SJCRH30 (cell line): ENCODE measurements around the gene CRYBA4. TPM values are rescaled to one million over a fixed set of nuclear protein-coding genes. Genes with fewer than 3 reads are reported as not detected.

Experiments
- DNase-seq, 2 experiments: peaks; one replicate each; pipeline ENCODE4 v3.0.0-alpha.2; 2015 to 2020
- H3K27ac ChIP-seq: fragments of 250-450 bp; sonication (Bioruptor Pico); 2 replicates; pipeline ENCODE4 v1.5.1; 2020; ENCODE audit warnings: mild to moderate bottlenecking, moderate library complexity
- H3K27me3 ChIP-seq: fragments of 250-450 bp; sonication (Bioruptor Pico); 2 replicates; pipeline ENCODE4 v1.5.1; 2020; ENCODE audit warnings: mild to moderate bottlenecking, moderate library complexity
- H3K36me3 ChIP-seq: fragments of 250-450 bp; sonication (Bioruptor Pico); 2 replicates; pipeline ENCODE4 v1.5.1; 2020; ENCODE audit warnings: mild to moderate bottlenecking, moderate library complexity
- H3K4me1 ChIP-seq: fragments of 250-450 bp; sonication (Bioruptor Pico); 2 replicates; pipeline ENCODE4 v1.5.1; 2020; ENCODE audit warnings: mild to moderate bottlenecking, moderate library complexity
- H3K4me3 ChIP-seq: fragments of 250-450 bp; sonication (Bioruptor Pico); 2 replicates; pipeline ENCODE4 v1.5.1; 2020; ENCODE audit warnings: mild to moderate bottlenecking, moderate library complexity
- H3K9me3 ChIP-seq: fragments of 250-450 bp; sonication (Bioruptor Pico); replicated peaks from 2 replicates; pipeline ENCODE4 v1.5.1; 2020; ENCODE audit warnings: mild to moderate bottlenecking, moderate library complexity
- total RNA-seq: library from RNA; depleted of rRNA; stranded (reverse); fragments of >200 nt; shearing (Covaris generic); gene quantifications from 2 replicates; pipeline ENCODE4 v1.2.3, GENCODE V29; 2014; rRNA removed

CRYBA4 gene
- total RNA-seq, result 0.22 TPM in 1 of 2 replicates, not detected in the other

DNA sequence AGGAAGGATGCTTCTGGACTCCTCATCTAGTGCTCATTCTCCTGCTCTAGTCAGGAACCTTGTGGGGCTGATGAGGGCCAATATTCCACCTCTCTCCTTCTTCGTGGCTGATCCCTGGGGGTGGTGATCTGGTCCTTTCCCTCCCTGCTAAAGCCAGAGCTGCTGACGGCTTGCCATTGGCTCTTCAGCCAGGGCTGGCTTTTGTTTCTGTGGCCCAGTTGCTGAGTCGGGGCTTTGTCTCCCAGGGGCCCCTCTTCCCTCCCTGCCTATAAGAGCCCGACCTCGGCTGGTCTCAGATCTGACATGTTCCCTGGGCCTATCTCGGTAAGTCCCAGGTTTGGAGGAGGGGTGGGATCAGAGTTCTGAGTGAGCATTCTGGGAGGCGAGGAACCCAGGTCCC lies at the start of gene CRYBA4:
TSS of gene CRYBA4 (plus strand) at position 301 of the 400 bp plus-strand sequence. CDS start 634 bp downstream, outside the sequence.
- Histone ChIP-seq H3K36me3 (no peaks in the 10 kb centered on the region), H3K27me3 (peaks cover 6% of the 10 kb centered on the region), H3K4me3 (no peak within 1 kb of the TSS), H3K9me3 (no peaks in the 10 kb centered on the region), H3K27ac (no peak within 1 kb of the TSS), H3K4me1 (peaks cover 8% of the 10 kb centered on the region)
- no peak for DNase-seq

DNA sequence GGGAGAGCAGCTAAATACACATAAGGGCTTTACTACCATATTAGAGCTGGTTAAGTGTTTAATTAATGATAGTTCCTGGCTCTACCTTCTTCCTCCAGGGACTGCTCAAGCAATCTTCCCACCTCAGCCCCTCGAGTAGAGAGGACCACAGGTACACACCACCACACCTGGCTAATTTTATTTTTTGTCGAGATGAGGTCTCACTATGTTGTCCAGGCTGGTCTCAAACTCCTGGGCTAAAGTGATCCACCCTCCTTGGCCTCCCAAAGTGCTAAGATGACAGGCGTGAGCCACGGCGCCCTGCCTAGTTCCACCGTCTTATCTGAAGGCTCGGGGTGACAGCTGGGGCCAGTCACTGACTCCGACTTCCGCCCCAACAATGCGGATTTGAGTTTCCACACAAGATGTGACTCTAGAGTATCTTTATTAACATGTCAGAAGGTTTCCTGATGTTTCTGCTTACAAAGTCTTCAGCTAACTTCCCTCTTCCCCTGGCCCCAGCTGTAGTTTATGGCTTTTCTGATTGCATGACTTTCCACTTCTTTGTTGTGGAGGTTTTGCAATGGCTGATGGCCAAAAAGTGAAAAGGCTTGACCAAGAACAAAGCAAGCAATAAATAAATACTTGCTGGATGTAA lies 48.6 kb upstream of the CRYBA4 start:
- Histone ChIP-seq H3K27me3 (no peaks in the 10 kb centered on the region), H3K36me3 (no peaks in the 10 kb centered on the region), H3K9me3 (no peaks in the 10 kb centered on the region), H3K4me1 (no peaks in the 10 kb centered on the region), H3K4me3 (no peak overlapping the region), H3K27ac (no peak overlapping the region)
- DNase-seq, result no peak

DNA sequence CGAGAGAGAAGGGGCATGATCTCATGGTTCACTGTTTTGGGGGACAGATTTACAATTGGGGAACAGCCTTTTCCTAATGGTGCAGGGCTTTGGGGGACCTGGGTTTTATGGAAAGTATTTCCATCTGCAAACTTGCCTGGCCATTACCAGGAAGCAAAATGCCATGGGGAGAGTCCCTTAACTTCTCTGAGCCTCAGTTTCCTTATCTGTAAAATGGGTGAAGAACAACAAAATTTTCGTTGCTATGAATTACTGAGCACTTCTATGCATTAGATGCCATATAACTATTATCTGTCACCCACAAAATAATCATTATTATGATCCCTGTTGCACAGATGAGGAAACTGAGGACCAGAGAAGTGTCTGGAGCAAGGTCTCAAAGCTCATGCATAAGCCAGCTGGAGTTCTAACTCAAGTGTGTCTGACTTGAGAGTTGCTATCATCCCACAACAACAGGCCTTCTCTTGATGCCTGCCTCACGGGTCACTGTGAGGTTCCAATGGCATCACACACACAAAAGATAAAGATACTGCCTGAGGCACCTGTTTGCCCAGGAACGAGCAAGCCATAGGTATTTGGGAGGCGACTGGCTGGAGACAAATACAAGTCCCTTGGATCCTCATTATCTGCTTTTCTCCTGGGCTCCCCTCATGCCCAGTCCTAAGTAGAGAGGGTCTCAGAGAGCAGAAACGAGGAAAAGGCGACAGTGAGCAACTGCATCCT lies 47.6 kb upstream of the CRYBA4 start:
- H3K4me1 ChIP-seq, result no peaks in the 10 kb centered on the region
- no peak for DNase-seq
- H3K27me3 ChIP-seq, result no peaks in the 10 kb centered on the region
- H3K36me3 ChIP-seq, result no peaks in the 10 kb centered on the region
- H3K9me3 ChIP-seq, result no peaks in the 10 kb centered on the region
- no peak overlapping the region for H3K27ac ChIP-seq
- no peak overlapping the region for H3K4me3 ChIP-seq

- no peaks in the 10 kb centered on the region for H3K27me3 ChIP-seq
- no peak for DNase-seq
- H3K4me1 ChIP-seq, result no peaks in the 10 kb centered on the region
- no peaks in the 10 kb centered on the region for H3K9me3 ChIP-seq
- H3K4me3 ChIP-seq, result no peak overlapping the region
- no peak overlapping the region for H3K27ac ChIP-seq
- peaks cover under 1% of the 10 kb centered on the region; the same call in 1 of the 2 replicates for H3K36me3 ChIP-seq
These were observed 45.6 kb upstream of the CRYBA4 start for GRCh38 chr22:26576026-26576680.

- Histone ChIP-seq H3K9me3 (no peaks in the 10 kb centered on the region), H3K36me3 (peaks cover 3% of the 10 kb centered on the region; the same call in 1 of the 2 replicates), H3K27me3 (no peaks in the 10 kb centered on the region), H3K27ac (no peak overlapping the region), H3K4me3 (no peak overlapping the region), H3K4me1 (no peaks in the 10 kb centered on the region)
- DNase-seq, result no peak
These were observed 44.7 kb upstream of the CRYBA4 start for GRCh38 chr22:26577081-26577480.

GRCh38 chr22:26579331-26579886 lies 42.4 kb upstream of the CRYBA4 start:
- Histone ChIP-seq H3K4me1 (no peaks in the 10 kb centered on the region), H3K4me3 (no peak overlapping the region), H3K27me3 (no peaks in the 10 kb centered on the region), H3K27ac (no peak overlapping the region), H3K9me3 (no peaks in the 10 kb centered on the region), H3K36me3 (peaks cover 3% of the 10 kb centered on the region; the same call in 1 of the 2 replicates)
- DNase-seq, result no peak

DNA sequence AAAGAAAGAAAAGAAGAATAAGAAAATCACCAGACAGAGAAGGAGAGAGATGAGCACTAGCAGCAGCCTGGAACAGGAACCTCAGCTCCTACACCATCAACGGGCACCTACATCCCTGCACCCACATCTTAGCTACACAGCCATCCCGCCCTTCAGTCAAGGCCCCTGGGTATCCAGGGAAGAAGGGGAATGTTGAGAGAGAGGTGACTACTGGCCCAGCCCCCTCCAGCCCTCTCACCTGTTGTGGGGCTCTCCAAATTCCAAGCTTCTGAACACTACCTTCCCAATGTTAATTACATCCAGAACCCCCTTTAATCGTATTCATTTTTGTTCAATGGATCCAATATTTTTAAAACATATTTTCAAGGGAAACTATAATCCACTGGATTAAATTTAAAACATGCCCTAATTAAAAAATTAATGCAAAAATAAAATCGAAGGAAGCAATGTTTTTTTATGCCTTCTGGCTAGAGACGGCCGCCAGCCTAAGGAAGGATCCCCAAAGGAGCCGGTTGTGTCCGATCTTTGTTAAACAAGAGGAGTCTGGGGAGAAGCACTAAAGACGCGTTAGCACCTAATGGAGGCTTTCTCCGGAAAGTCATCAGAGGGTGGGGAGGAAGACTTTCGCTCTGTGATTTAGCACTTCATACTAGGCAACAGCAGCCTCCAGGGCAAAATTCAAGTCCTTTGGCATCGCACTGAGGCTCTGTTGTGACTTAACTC lies 41.4 kb upstream of the CRYBA4 start:
- H3K27me3 ChIP-seq, result no peaks in the 10 kb centered on the region
- no peak overlapping the region for H3K27ac ChIP-seq
- peaks cover 7% of the 10 kb centered on the region for H3K4me1 ChIP-seq
- peaks cover 3% of the 10 kb centered on the region; the same call in 1 of the 2 replicates for H3K36me3 ChIP-seq
- no peaks in the 10 kb centered on the region for H3K9me3 ChIP-seq
- H3K4me3 ChIP-seq, result no peak overlapping the region
- DNase-seq, result no peak

- H3K27ac ChIP-seq, result no peak overlapping the region
- no peaks in the 10 kb centered on the region for H3K9me3 ChIP-seq
- DNase-seq, result no peak
- no peaks in the 10 kb centered on the region for H3K27me3 ChIP-seq
- H3K4me3 ChIP-seq, result no peak overlapping the region
- H3K36me3 ChIP-seq, result peaks cover 3% of the 10 kb centered on the region; the same call in 1 of the 2 replicates
- peaks cover 8% of the 10 kb centered on the region for H3K4me1 ChIP-seq
These were observed 40.7 kb upstream of the CRYBA4 start for GRCh38 chr22:26581026-26581425.

DNA sequence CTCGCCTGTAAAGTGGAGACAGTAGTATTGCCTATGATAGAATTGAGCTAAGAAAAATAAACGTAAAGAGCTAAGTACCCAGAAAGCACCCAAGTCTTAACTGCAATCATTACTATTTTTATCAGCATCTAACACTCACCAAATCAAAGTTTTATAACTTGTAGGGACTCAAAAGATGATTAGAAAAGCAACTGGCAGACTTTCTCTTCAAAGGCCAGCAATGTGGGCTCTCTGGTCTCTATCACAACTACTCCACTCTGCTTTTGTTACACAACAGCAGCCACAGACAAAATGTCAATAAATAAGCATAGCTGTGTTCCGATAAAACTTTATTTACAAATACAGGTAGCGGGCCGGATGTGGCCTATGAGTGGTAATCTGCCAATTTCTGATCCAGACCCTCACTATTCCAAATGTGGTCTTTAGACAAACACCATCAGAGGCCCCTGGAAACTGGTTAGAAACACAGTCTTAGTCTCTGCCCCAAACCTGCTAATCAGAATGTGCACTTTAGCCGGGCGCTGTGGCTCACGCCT lies 40.1 kb upstream of the CRYBA4 start:
- Histone ChIP-seq H3K27me3 (no peaks in the 10 kb centered on the region), H3K27ac (no peak overlapping the region), H3K4me1 (peaks cover 8% of the 10 kb centered on the region), H3K9me3 (no peaks in the 10 kb centered on the region), H3K4me3 (no peak overlapping the region), H3K36me3 (peaks cover 3% of the 10 kb centered on the region; the same call in 1 of the 2 replicates)
- DNase-seq, result no peak

GRCh38 chr22:26584010-26584409 lies 37.8 kb upstream of the CRYBA4 start:
- Histone ChIP-seq H3K4me1 (peaks cover 8% of the 10 kb centered on the region), H3K27me3 (no peaks in the 10 kb centered on the region), H3K36me3 (peaks cover 3% of the 10 kb centered on the region; the same call in 1 of the 2 replicates), H3K27ac (no peak overlapping the region), H3K9me3 (peaks cover 4% of the 10 kb centered on the region; the same call in 1 of the 2 replicates), H3K4me3 (no peak overlapping the region)
- DNase-seq, result no peak

DNA sequence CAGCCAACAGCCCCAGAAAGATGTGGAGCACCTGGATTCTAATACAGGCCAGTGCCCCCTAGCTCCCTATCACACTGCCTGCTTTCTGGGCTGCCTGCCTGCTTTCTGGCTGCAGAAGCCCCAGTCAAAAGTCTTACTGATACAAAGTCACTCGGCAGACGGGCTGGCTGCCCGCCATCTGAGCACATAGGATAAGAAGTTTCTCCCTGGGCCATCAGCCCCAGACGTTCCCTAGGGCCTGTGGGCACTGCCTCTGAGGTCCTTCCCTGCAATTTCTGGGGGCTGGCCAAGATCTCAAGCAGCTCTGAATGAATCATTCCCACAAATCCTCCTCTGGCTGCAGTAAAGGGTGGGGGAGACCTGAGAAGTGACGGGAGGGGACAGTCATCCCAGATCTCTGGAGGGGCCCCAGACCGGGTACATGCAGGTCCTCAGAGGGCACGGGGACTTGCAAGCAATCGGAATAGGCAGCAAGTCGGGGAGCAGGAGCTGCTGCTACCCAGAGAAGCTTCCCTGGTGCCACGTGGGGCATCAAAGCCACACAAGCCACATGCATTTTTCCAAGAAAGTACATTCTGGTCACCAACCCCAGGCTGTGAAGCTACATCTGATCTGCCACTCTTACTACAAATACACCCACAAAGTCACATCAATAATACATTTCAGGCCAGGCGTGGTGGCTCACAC lies 36.5 kb upstream of the CRYBA4 start:
- Histone ChIP-seq H3K36me3 (peaks cover 3% of the 10 kb centered on the region; the same call in 1 of the 2 replicates), H3K4me1 (peaks cover 8% of the 10 kb centered on the region), H3K9me3 (peaks cover 4% of the 10 kb centered on the region; the same call in 1 of the 2 replicates), H3K27ac (no peak overlapping the region), H3K4me3 (no peak overlapping the region), H3K27me3 (no peaks in the 10 kb centered on the region)
- peak; percentile 50 to 60 for DNase-seq

DNA sequence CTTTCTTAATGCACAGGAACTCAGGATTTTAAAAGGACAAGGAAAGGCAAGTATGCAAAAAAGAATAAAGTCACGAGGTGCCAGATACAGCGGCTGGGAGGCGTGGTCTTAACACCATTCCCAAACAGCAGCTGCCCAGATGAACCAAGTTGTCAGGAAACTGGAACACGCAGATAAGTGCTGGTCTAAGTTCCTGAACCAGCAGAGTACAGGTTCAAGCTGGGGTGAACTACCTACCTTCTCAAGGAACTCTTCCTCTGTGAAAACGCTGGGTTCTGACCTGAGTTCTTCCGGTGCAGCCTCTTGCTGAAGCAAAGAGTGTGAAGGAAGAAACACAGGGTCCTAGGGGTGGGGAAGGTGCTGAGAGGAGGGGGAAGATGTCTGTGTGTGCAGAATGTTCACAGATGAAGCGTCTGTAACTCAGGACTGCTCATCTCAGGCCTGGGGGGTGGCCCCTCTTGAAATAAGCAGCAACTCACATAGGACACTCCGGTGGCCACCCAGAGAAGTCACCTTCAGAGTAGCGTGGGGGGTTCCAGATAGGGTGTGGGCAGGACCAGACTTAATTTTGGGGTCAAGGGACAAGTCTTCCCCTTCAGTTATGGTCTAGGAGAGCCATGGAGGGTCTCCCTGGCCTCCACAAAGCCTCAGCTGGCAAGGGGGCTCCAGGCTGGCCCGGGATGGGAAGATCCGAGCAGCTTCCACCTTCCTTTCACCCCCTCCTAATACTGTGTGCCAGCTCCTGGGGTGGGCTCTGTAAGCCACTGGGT lies 35.0 kb upstream of the CRYBA4 start:
- Histone ChIP-seq H3K27ac (no peak overlapping the region), H3K4me1 (peaks cover 8% of the 10 kb centered on the region), H3K27me3 (no peaks in the 10 kb centered on the region), H3K4me3 (no peak overlapping the region), H3K36me3 (no peaks in the 10 kb centered on the region), H3K9me3 (peaks cover 4% of the 10 kb centered on the region; the same call in 1 of the 2 replicates)
- no peak for DNase-seq

DNA sequence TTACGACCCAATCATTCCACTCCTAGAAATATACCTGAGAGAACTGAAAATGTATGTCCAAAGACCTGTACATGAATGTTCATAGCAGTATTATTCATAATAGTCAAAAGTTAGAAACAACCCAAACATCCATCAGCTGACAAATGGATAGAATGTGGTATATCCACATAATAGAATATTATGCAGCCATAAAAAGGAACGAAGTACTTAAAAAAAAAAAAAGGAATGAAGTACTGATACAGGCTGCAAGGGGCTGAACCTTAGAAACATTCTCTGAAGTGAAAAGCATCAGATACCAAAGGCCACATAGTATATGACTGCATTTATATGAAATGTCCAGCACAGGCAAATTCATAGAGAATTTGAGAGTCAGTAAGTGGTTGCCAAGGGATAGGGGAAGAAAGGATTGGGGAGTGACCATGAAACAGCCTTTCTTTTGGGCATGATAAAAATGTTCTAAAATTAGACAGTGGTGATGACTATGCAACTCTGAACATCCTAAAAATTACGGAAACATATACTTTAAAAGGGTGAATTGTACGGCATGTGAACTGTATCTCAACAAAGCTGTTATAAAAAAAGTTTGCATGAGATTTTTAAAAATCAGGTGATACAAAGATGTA lies 33.7 kb upstream of the CRYBA4 start:
- Histone ChIP-seq H3K9me3 (peaks cover 4% of the 10 kb centered on the region; the same call in 1 of the 2 replicates), H3K36me3 (no peaks in the 10 kb centered on the region), H3K27me3 (no peaks in the 10 kb centered on the region), H3K27ac (no peak overlapping the region), H3K4me3 (no peak overlapping the region), H3K4me1 (peaks cover 8% of the 10 kb centered on the region)
- no peak for DNase-seq
